Keratinocyte (primary cell): ENCODE results near the gene BHLHE23. TPM values are rescaled to one million over a fixed set of nuclear protein-coding genes. Genes with fewer than 3 reads are reported as not detected.

Experiments
- DNase-seq: peaks from one replicate; pipeline ENCODE4 v3.0.0-alpha.2; 2011; ENCODE audit warnings: low read depth, missing footprints, low spot score
- FAIRE-seq: peaks from 2 replicates; lab custom pipeline; 2011; peaks lifted over from hg19 to GRCh38; lab: Jason Lieb, UNC
- H2AFZ ChIP-seq: 2 replicates; pipeline ENCODE4 v1.6.0; 2012; ENCODE audit warnings: low read length, control low read depth, inconsistent platforms; ENCODE audit not compliant: control insufficient read depth
- H3K27ac ChIP-seq: 2 replicates; pipeline ENCODE4 v1.5.1; 2011; ENCODE audit warnings: low read length; ENCODE audit not compliant: control insufficient read depth, insufficient read depth
- H3K27me3 ChIP-seq: 3 replicates; pipeline ENCODE4 v1.6.0; 2011; ENCODE audit warnings: low read length; ENCODE audit not compliant: control insufficient read depth, insufficient read depth; ENCODE audit errors: extremely low read depth
- H3K36me3 ChIP-seq, 2 experiments: 2 replicates in 1 of 2; 3 replicates in 1 of 2; pipeline ENCODE4 v1.5.1; 2011; ENCODE audit warnings: low read length in 2 of 2, mild to moderate bottlenecking in 1 of 2; ENCODE audit not compliant: control insufficient read depth in 2 of 2, insufficient read depth in 2 of 2; ENCODE audit errors: extremely low read depth in 1 of 2
- H3K4me1 ChIP-seq: 3 replicates; pipeline ENCODE4 v1.5.1; 2011; ENCODE audit warnings: low read length; ENCODE audit not compliant: control insufficient read depth, insufficient read depth; ENCODE audit errors: extremely low read depth
- H3K4me2 ChIP-seq: 3 replicates; pipeline ENCODE4 v1.6.0; 2011; ENCODE audit warnings: low read depth, low read length; ENCODE audit not compliant: control insufficient read depth, insufficient read depth; ENCODE audit errors: extremely low read depth
- H3K4me3 ChIP-seq, 3 experiments: fragments of 200-600 bp in 1 of 3; sonication (generic) in 1 of 3; 2 replicates in 2 of 3; 3 replicates in 1 of 3; pipeline ENCODE4 v1.5.1; 2011 to 2016; ENCODE audit warnings: low read length in 3 of 3, mild to moderate bottlenecking in 3 of 3, control low read depth in 2 of 3, inconsistent platforms in 1 of 3, low read depth in 1 of 3, mixed read lengths in 1 of 3, mixed run types in 1 of 3, moderate library complexity in 1 of 3; ENCODE audit not compliant: control insufficient read depth in 2 of 3, insufficient read depth in 2 of 3; ENCODE audit errors: extremely low read depth in 1 of 3
- H3K79me2 ChIP-seq: 2 replicates; pipeline ENCODE4 v1.6.0; 2012; ENCODE audit warnings: low read length; ENCODE audit not compliant: control insufficient read depth, insufficient read depth
- H3K9ac ChIP-seq: 3 replicates; pipeline ENCODE4 v1.6.0; 2011; ENCODE audit warnings: low read length; ENCODE audit not compliant: control insufficient read depth, insufficient read depth; ENCODE audit errors: extremely low read depth
- H3K9me1 ChIP-seq: 3 replicates; pipeline ENCODE4 v1.6.0; 2011; ENCODE audit warnings: low read length; ENCODE audit not compliant: control insufficient read depth, insufficient read depth; ENCODE audit errors: extremely low read depth
- H3K9me3 ChIP-seq: 2 replicates; pipeline ENCODE4 v1.5.1; 2012; ENCODE audit warnings: low read depth, low read length; ENCODE audit not compliant: control insufficient read depth
- H4K20me1 ChIP-seq: 3 replicates; pipeline ENCODE4 v1.6.0; 2011; ENCODE audit warnings: low read length; ENCODE audit not compliant: control insufficient read depth, insufficient read depth; ENCODE audit errors: extremely low read depth
- CTCF ChIP-seq, 3 experiments: IDR thresholded peaks in 1 of 3; conservative IDR thresholded peaks in 1 of 3; optimal IDR thresholded peaks in 1 of 3; 2 replicates in 2 of 3; 3 replicates in 1 of 3; pipeline versions ENCODE3 to v1.5.1; 2011; ENCODE audit warnings: low read length in 3 of 3, mild to moderate bottlenecking in 3 of 3, moderate library complexity in 2 of 3, control low read depth in 1 of 3, inconsistent platforms in 1 of 3; ENCODE audit not compliant: insufficient read depth in 2 of 3; ENCODE audit errors: extremely low read depth in 1 of 3
- EZH2 ChIP-seq: IDR thresholded peaks from one replicate; pipeline ENCODE4 v1.6.1; 2012; ENCODE audit warnings: inconsistent platforms, mild to moderate bottlenecking, low read length, moderate library complexity
- dilution Hi-C: fragments of 300-500 bp; cut with MboI; formaldehyde crosslinking; loops from one replicate; pipeline ENCODE4 v1.7.0; 2020; ENCODE audit warnings: low sequenced_read_pairs; ENCODE audit not compliant: extremely low pct_ligation_motif_present
- polyA plus RNA-seq, 5 experiments: library from polyadenylated mRNA; depleted of rRNA in 3 of 5; stranded (reverse) in 3 of 5; stranded (forward) in 1 of 5; unstranded in 1 of 5; fragments of >200 nt; gene quantifications; 1 replicate in 1 of 5; 2 replicates in 3 of 5; 3 replicates in 1 of 5; pipeline versions ENCODE4 v1.2.1 to v1.2.3, GENCODE V29; 2011 to 2012; ENCODE audit warnings: missing spikeins in 2 of 5, low read depth in 1 of 5, low replicate concordance in 1 of 5

The BHLHE23 gene
- polyA plus RNA-seq, 1 donor (not counting 4 experiments of a cell fraction or from before 2014, with no cell fraction given) = not detected

GRCh38 chr20:63026582-63027165 is 19.9 kb upstream of the BHLHE23 start:
- H4K20me1 ChIP-seq = peaks cover 2% of the 10 kb centered on the region
- H3K27ac ChIP-seq = no peak overlapping the region
- no peak overlapping the region for H2AFZ ChIP-seq
- peaks cover 90% of the 10 kb centered on the region for H3K27me3 ChIP-seq
- DNase-seq (no peak), FAIRE-seq (no peak)
- no peaks in the 10 kb centered on the region for H3K36me3 ChIP-seq
- no peaks in the 10 kb centered on the region for H3K79me2 ChIP-seq
- H3K4me1 ChIP-seq = no peaks in the 10 kb centered on the region
- no peak overlapping the region for H3K9ac ChIP-seq
- dilution Hi-C loops = no loop called here
- TF ChIP-seq EZH2 = no peak
- TF ChIP-seq CTCF (optimal IDR thresholded peaks at IDR 0.05 in 1 of 3, IDR thresholded peaks at IDR 0.05 in 1 of 3, conservative IDR thresholded peaks at IDR 0.05 in 1 of 3; ENCODE audit: extremely low read depth in 1 of 3, insufficient read depth in 2 of 3, low read length in 3 of 3) = no peak
- H3K4me3 ChIP-seq = no peak overlapping the region
- H3K9me1 ChIP-seq = no peaks in the 10 kb centered on the region
- H3K4me2 ChIP-seq = no peak overlapping the region
- no peaks in the 10 kb centered on the region for H3K9me3 ChIP-seq

GRCh38 chr20:63025534-63026331 is 19.0 kb upstream of the BHLHE23 start:
- DNase-seq (no peak), FAIRE-seq (no peak)
- Histone ChIP-seq H3K9ac (no peak overlapping the region), H4K20me1 (peaks cover 2% of the 10 kb centered on the region), H2AFZ (no peak overlapping the region), H3K9me3 (no peaks in the 10 kb centered on the region), H3K4me3 (no peak overlapping the region), H3K27ac (no peak overlapping the region), H3K4me1 (no peaks in the 10 kb centered on the region), H3K79me2 (no peaks in the 10 kb centered on the region), H3K27me3 (peaks cover 86% of the 10 kb centered on the region), H3K36me3 (no peaks in the 10 kb centered on the region), H3K9me1 (no peaks in the 10 kb centered on the region), H3K4me2 (no peak overlapping the region)
- TF ChIP-seq EZH2 (no peak), CTCF (optimal IDR thresholded peaks at IDR 0.05 in 1 of 3, IDR thresholded peaks at IDR 0.05 in 1 of 3, conservative IDR thresholded peaks at IDR 0.05 in 1 of 3; ENCODE audit: extremely low read depth in 1 of 3, insufficient read depth in 2 of 3, low read length in 3 of 3) (no peak)
- dilution Hi-C loops = no loop called here
